K562 treated with DMSO at 1 percent for 4 hours (cell line): Measurements from ENCODE around the gene TNFRSF4. TPM values are rescaled to one million over a fixed set of nuclear protein-coding genes. Genes with fewer than 3 reads are reported as not detected.

Experiments
- total RNA-seq: library from RNA; unstranded; fragments of 300-600 nt; gene quantifications from 2 replicates; pipeline ENCODE4 v1.2.3, GENCODE V29; 2022; ENCODE audit not compliant: insufficient read depth

The TNFRSF4 gene
- total RNA-seq: 1.0 TPM in 1 of 2 replicates, not detected in the other

DNA sequence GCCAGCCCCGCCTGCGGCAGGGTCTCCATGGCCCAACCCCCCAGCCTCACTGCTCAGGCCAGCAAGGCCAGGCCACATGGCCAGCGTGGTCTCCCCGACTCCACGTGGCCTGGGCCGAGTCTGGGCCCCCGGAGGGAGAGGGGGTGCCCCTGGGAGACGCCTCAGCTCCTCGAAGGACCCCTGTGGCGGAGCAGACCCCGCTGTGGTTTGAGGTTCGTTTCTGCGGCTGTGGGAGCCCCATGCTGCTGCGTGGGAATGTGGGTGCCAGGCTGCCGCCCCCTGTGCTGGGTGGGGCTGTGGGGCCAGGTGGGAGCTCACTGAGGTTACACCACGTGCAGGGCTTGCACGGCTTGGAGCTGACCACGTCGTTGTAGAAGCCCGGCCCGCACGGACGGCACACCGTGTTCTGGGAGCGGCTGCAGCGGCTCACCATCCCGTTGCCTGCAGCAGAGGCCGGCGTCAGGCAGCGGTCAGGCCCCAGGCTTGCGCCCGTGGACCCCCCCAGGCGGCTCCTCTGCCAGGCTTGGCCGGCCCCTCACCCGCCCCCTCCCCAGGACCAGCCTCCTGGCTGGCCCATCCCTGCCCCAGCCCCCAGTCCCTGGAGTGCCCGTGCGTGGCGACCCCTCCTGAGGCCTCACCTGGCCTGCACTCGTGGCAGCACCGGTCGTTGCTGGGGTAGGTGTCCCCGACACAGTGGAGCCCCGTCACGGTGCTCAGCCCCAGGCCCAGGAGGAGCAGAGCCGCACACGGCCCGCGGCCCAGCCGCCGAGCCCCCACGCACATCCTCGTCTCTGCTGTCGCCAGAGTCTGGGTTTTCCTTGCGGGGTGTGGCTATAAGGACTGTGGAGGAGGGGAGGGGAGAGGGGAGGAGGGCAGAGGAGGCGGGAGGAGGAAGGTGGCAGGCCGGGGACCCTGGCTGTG is at the start of gene TNFRSF4:
Gene TNFRSF4, minus strand, starts transcription at position 809 of the 921 bp plus-strand sequence. Its CDS starts 26 bp downstream, at position 783.

DNA sequence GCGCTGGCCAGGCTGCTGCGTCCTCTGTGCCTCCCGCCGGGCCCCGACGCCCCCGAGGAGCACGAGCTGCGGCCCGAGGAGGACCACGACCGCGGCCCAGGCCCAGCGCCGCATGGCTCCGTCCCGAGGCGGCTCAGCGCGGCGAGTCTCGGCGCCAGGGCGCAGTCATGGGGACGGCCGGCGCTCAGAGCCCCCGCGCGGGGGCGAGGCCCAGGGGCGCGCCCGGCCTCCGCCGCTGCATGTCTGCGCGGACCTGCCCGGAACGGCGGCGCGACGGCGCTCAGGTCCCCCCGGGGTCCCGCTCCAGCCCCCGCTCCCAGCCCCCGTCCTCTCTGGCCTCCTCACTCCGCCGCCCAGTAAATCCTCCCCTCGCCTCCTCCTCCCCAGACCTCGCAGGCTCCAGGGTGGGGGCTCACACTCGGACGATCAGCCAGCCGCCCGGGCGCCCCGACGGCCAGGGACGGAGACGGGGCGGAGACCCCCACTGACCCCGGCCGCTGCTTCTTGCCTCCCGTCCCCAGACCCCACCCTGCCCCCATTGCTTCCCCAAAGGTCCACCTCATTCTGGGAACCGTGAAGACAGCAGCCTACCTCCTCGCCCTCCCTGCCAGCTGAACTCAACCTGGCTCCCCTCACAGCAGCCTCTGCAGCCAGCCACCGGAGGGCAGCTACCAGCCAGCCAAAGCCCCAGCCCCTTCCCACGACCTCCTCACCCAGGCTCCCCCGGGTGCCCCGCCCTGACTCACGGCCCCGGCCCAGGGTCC is 32.8 kb upstream of the TNFRSF4 start, which contains the start of gene C1QTNF12:
Gene C1QTNF12, minus strand, starts transcription at position 146 of the 764 bp plus-strand sequence. Its CDS starts 32 bp downstream, at position 114.

DNA sequence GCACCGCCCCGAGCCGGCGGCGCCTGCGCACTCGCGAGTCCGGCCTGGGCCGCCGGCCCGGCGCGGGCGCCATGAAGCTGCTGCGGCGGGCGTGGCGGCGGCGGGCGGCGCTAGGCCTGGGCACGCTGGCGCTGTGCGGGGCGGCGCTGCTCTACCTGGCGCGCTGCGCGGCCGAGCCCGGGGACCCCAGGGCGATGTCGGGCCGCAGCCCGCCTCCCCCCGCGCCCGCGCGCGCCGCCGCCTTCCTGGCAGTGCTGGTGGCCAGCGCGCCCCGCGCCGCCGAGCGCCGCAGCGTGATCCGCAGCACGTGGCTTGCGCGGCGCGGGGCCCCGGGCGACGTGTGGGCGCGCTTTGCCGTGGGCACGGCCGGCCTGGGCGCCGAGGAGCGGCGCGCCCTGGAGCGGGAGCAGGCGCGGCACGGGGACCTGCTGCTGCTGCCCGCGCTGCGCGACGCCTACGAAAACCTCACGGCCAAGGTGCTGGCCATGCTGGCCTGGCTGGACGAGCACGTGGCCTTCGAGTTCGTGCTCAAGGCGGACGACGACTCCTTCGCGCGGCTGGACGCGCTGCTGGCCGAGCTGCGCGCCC is 18.3 kb upstream of the TNFRSF4 start, which contains the start of gene B3GALT6:
Gene B3GALT6, plus strand, starts transcription at position 30 of the 588 bp plus-strand sequence. Its CDS starts 42 bp downstream, at position 72.

DNA sequence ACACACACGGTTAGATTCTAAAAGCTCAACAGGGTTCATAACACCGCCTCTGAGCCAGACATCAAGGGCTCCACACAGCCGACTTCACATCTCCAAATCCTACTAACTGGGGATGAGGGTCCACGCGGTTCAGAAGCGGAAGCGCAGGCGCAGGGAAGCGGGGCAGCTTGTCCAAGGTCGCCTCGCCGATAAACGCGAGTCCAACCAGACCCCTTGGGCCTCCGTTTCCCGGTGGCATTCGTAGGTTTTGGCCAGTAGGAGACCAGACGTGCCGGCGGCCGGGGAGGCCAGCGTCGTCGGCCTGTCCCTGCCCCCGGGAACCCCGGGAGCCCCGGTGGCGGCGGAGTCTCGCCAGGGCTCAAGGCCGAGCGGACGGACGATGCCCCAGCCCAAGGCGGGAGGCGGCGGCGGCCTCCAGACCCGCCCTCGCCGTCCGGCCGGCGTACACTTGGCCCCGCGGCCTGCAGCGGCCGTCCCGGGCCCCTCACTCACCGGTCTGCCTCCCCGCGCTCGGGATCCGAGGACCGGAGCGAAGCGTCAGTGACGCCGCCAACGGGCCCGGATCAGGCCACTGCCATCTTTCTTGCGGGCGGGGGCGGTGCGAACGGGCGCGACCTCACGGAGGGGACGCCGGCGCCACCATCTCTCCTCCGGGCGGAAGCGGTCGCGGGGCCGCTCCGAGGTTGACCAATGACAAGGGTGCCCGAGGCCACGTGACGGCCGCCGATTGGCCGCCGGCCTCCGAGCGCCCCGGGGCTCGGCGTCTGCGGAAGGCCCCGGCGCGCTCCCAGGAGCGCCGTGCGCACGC is 17.7 kb upstream of the TNFRSF4 start, which contains the start of gene SDF4:
Gene SDF4, minus strand, starts transcription at position 602 of the 808 bp plus-strand sequence. CDS start 3,229 bp downstream, outside the sequence.

DNA sequence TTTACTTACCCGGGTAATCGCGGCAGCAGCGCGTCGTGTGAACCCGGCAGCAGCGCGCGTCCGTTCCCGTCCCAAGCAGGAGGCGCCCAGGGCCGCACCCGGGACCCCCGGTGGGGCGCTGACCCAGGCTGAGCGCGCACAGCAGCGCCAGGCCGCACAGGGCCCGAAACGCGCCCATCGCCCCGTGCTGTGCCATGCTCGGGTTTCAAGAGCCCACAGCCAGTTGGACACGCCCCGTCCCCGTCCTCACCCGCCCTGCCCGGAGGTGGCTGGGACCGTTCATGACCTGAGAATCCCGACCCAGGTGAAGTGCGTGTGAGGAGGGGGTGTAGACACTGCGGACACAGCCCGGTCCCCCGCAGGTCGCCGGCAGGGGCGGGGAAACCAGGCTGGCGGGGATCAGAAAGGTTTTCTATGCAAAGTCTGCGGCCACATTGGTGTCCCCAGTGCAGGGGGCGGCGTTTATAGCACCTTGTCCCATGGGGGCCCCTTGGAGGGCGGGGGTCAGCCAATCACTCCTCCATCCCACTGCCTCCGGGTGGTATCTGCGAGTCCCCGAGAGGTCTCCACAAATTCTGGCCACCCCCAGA is 7.5 kb downstream of the TNFRSF4 start, which contains the start of gene TNFRSF18:
Gene TNFRSF18, minus strand, starts transcription at position 217 of the 590 bp plus-strand sequence. Its CDS starts 21 bp downstream, at position 196.

DNA sequence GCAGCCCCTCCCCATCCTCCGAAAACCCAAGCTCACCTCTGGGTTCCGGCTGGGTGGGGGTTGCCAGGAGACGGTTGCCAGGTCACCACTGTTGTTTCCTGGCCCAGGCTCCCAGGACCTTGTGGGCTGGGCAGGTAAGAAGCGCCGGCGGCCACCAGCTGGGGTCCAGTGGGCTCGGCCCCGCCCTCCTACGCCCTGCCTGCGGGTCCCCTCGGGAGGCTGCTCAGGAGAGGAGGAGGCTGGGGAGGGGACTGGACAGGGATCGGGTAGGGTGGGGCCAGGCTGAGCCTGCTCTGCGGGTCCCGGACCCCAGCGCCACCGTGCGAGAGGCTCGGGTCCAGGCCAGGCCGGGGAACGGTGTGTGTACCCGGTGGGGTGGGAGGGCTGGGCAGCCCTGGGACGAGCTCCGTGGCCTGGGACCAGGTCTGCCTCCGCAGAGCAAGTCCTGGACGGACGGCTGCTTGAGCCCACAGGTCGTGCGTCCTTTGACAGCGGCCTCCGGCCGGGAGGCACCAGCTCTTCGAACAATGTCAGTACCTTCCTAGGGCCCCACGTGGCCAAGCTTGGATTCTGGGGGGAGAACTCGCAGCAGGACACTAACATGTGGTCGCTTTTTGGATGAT is 40.0 kb downstream of the TNFRSF4 start, which contains the start of gene TTLL10:
Gene TTLL10, plus strand, starts transcription at position 88 of the 623 bp plus-strand sequence. CDS start 5,336 bp downstream, outside the sequence.

Other genes starting within 250 kb of the TNFRSF4 start
- not detected in 2 replicates for gene PLEKHN1, start 247.7 kb downstream of the TNFRSF4 start, total RNA-seq
- gene PERM1, start 232.1 kb downstream of the TNFRSF4 start, total RNA-seq: not detected in 2 replicates
- gene HES4, start 214.1 kb downstream of the TNFRSF4 start, total RNA-seq: 15.8 and 21.8 TPM in 2 replicates
- gene ISG15, start 200.7 kb downstream of the TNFRSF4 start, total RNA-seq: 95.4 and 108 TPM in 2 replicates
- gene AGRN, start 194.0 kb downstream of the TNFRSF4 start, total RNA-seq: 46.6 and 56.8 TPM in 2 replicates
- gene RNF223, start 139.8 kb downstream of the TNFRSF4 start, total RNA-seq: not detected in 2 replicates
- gene C1orf159, start 98.1 kb downstream of the TNFRSF4 start, total RNA-seq: 24.6 and 27.6 TPM in 2 replicates
- gene TTLL10, start 40.3 kb downstream of the TNFRSF4 start, total RNA-seq: not detected in 2 replicates
- not detected in 2 replicates for gene TNFRSF18, start 7.6 kb downstream of the TNFRSF4 start, total RNA-seq
- 270 TPM in 2 replicates for gene SDF4, start 17.8 kb upstream of the TNFRSF4 start, total RNA-seq
- 6.8 and 11.5 TPM in 2 replicates for gene B3GALT6, start 18.1 kb upstream of the TNFRSF4 start, total RNA-seq
- 1.9 TPM in 1 of 2 replicates, not detected in the other for gene C1QTNF12, start 32.6 kb upstream of the TNFRSF4 start, total RNA-seq
- 94.8 and 107 TPM in 2 replicates for gene UBE2J2, start 59.7 kb upstream of the TNFRSF4 start, total RNA-seq
- gene SCNN1D, start 66.3 kb upstream of the TNFRSF4 start, total RNA-seq: 0.46 and 1.7 TPM in 2 replicates
- 30.5 and 48.6 TPM in 2 replicates for gene ACAP3, start 93.8 kb upstream of the TNFRSF4 start, total RNA-seq
- gene PUSL1, start 94.4 kb upstream of the TNFRSF4 start, total RNA-seq: 57.5 and 60.7 TPM in 2 replicates
- gene INTS11, start 110.5 kb upstream of the TNFRSF4 start, total RNA-seq: 160 and 197 TPM in 2 replicates
- gene CPTP, start 110.6 kb upstream of the TNFRSF4 start, total RNA-seq: 23.1 and 23.7 TPM in 2 replicates
- gene TAS1R3, start 117.1 kb upstream of the TNFRSF4 start, total RNA-seq: 0.54 and 1.3 TPM in 2 replicates
- 81.9 and 96.3 TPM in 2 replicates for gene DVL1, start 135.3 kb upstream of the TNFRSF4 start, total RNA-seq
- gene MXRA8, start 144.4 kb upstream of the TNFRSF4 start, total RNA-seq: 14.5 and 15.6 TPM in 2 replicates
- 225 and 272 TPM in 2 replicates for gene AURKAIP1, start 161.1 kb upstream of the TNFRSF4 start, total RNA-seq
- gene CCNL2, start 185.2 kb upstream of the TNFRSF4 start, total RNA-seq: 96.0 and 157 TPM in 2 replicates
- gene MRPL20, start 193.1 kb upstream of the TNFRSF4 start, total RNA-seq: 93.3 and 127 TPM in 2 replicates
- not detected in 2 replicates for gene ANKRD65, start 207.1 kb upstream of the TNFRSF4 start, total RNA-seq
- 7.9 and 9.2 TPM in 2 replicates for gene VWA1, start 221.5 kb upstream of the TNFRSF4 start, total RNA-seq
- 0.15 TPM in 1 of 2 replicates, not detected in the other for gene ATAD3C, start 235.5 kb upstream of the TNFRSF4 start, total RNA-seq